A549 (cell line): ENCODE results near the gene WASF2. TPM values are rescaled to one million over a fixed set of nuclear protein-coding genes. Genes with fewer than 3 reads are reported as not detected.

Source experiments
- ATAC-seq, 2 experiments: fragments of 200-7000 bp in 1 of 2; fragments of >200 bp in 1 of 2; cut with Nextera tagmentation in 1 of 2; cut with Tn5 transposase in 1 of 2; 3 replicates each; pipeline versions ENCODE4 v1.8.0 to v1.9.1; 2018 to 2020; ENCODE audit warnings: mild to moderate bottlenecking in 1 of 2, moderate library complexity in 1 of 2
- CTCF ChIA-PET: fragments of 300-600 bp; sonication (Branson Sonifier 250); formaldehyde crosslinking; extraction: SDS; loops from one replicate; lab custom pipeline; 2021; ENCODE audit warnings: antibody characterized with exemption, inconsistent platforms; lab: Yijun Ruan, JAX
- POLR2A ChIA-PET: fragments of 350-600 bp; formaldehyde crosslinking; extraction: SDS; loops from one replicate; lab custom pipeline; 2021; ENCODE audit warnings: antibody characterized with exemption, inconsistent platforms; lab: Yijun Ruan, JAX
- DNase-seq, 2 experiments: peaks; one replicate each; pipeline versions ENCODE4 v3.0.0 to v3.0.0-alpha.2; 2011 to 2016; ENCODE audit warnings: low read depth in 1 of 2, low spot score in 1 of 2
- FAIRE-seq: peaks from 2 replicates; lab custom pipeline; 2011; peaks lifted over from hg19 to GRCh38; lab: Jason Lieb, UNC
- H3K27ac ChIP-seq, 2 experiments: fragments of >200 bp; sonication (Bioruptor Twin); formaldehyde crosslinking; 3 replicates each; pipeline ENCODE4 v1.5.1; 2016 to 2017
- H3K4me1 ChIP-seq: fragments of >200 bp; sonication (Bioruptor Twin); formaldehyde crosslinking; 3 replicates; pipeline ENCODE4 v1.6.1; 2016
- H3K4me2 ChIP-seq: fragments of >200 bp; sonication (Bioruptor Twin); formaldehyde crosslinking; 3 replicates; pipeline ENCODE4 v1.6.1; 2016
- H3K4me3 ChIP-seq: fragments of >200 bp; sonication (Bioruptor Twin); formaldehyde crosslinking; 3 replicates; pipeline ENCODE4 v1.5.1; 2016
- H3K9me3 ChIP-seq: fragments of >200 bp; sonication (Bioruptor Twin); formaldehyde crosslinking; 3 replicates; pipeline ENCODE4 v1.6.1; 2016
- ATOH8 ChIP-seq: fragments of 250-450 bp; sonication (Bioruptor Pico); IDR thresholded peaks from 2 replicates; pipeline ENCODE4 v1.5.0; 2020; ENCODE audit warnings: low read depth, mild to moderate bottlenecking, moderate library complexity
- CHD2 ChIP-seq: fragments of 150-350 bp; IDR thresholded peaks from 2 replicates; pipeline ENCODE4 v1.6.1; 2014; ENCODE audit warnings: low read length; ENCODE audit not compliant: partially characterized antibody
- E2F6 ChIP-seq: IDR thresholded peaks from 2 replicates; pipeline ENCODE4 v1.6.1; 2012; ENCODE audit warnings: low read depth, borderline replicate concordance
- ESRRA ChIP-seq: fragments of 150-350 bp; IDR thresholded peaks from 2 replicates; pipeline ENCODE4 v1.6.1; 2014; ENCODE audit warnings: mild to moderate bottlenecking, low read length, borderline replicate concordance
- HEYL ChIP-seq: fragments of 250-450 bp; sonication (Bioruptor Pico); IDR thresholded peaks from 2 replicates; pipeline ENCODE4 v1.8.0; 2021; ENCODE audit warnings: mild to moderate bottlenecking, moderate library complexity
- JUNB ChIP-seq: fragments of >200 bp; sonication (Bioruptor Twin); formaldehyde crosslinking; IDR thresholded peaks from 2 replicates; pipeline ENCODE4 v1.6.1; 2016
- KDM5A ChIP-seq: fragments of 200-600 bp; sonication (generic); IDR thresholded peaks from 2 replicates; pipeline ENCODE4 v1.6.1; 2016; ENCODE audit warnings: antibody characterized with exemption, mild to moderate bottlenecking
- MAFK ChIP-seq: fragments of 450-650 bp; IDR thresholded peaks from 2 replicates; pipeline ENCODE4 v1.6.1; 2014; ENCODE audit not compliant: partially characterized antibody
- MAZ ChIP-seq: fragments of 150-350 bp; IDR thresholded peaks from 2 replicates; pipeline ENCODE4 v1.6.1; 2014; ENCODE audit warnings: antibody characterized with exemption, low read depth, low read length, borderline replicate concordance
- NPAS2 ChIP-seq: fragments of 250-450 bp; sonication (Bioruptor Pico); IDR thresholded peaks from 2 replicates; pipeline ENCODE4 v1.8.0; 2022; ENCODE audit warnings: mild to moderate bottlenecking, moderate library complexity, borderline replicate concordance
- NR3C1 ChIP-seq: fragments of >200 bp; sonication (Bioruptor Twin); formaldehyde crosslinking; IDR thresholded peaks from 3 replicates; pipeline ENCODE4 v1.6.1; 2017
- RAD21 ChIP-seq, 2 experiments: fragments of >200 bp in 1 of 2; sonication (Bioruptor Twin) in 1 of 2; formaldehyde crosslinking in 1 of 2; IDR thresholded peaks in 1 of 2; conservative IDR thresholded peaks in 1 of 2; 2 replicates in 1 of 2; 3 replicates in 1 of 2; pipeline ENCODE4 v1.6.1; 2012 to 2018; ENCODE audit warnings: inconsistent platforms in 1 of 2
- RNF2 ChIP-seq: fragments of 200-600 bp; sonication (generic); IDR thresholded peaks from 2 replicates; pipeline ENCODE4 v1.6.1; 2016; ENCODE audit warnings: low read depth, mild to moderate bottlenecking, antibody characterized with exemption, moderate library complexity, borderline replicate concordance
- TP53 ChIP-seq: fragments of 250-450 bp; sonication (Bioruptor Pico); IDR thresholded peaks from 2 replicates; pipeline ENCODE4 v1.5.0; 2021; ENCODE audit warnings: mild to moderate bottlenecking, moderate library complexity
- ZC3H11A ChIP-seq: fragments of 450-650 bp; IDR thresholded peaks from 2 replicates; pipeline ENCODE4 v1.6.1; 2014; ENCODE audit warnings: antibody characterized with exemption, mild to moderate bottlenecking
- ZNF302 ChIP-seq: fragments of 250-450 bp; sonication (Bioruptor Pico); IDR thresholded peaks from 2 replicates; pipeline ENCODE4 v1.9.0; 2021; ENCODE audit warnings: inconsistent platforms, mild to moderate bottlenecking, moderate library complexity
- ZSCAN20 ChIP-seq: fragments of 250-450 bp; sonication (Bioruptor Pico); IDR thresholded peaks from 2 replicates; pipeline ENCODE4 v1.8.0; 2022; ENCODE audit warnings: mild to moderate bottlenecking, moderate library complexity
- WGBS: methylation state at CpG from one replicate; pipeline ENCODE4 v1.1.6; 2017; ENCODE audit errors: missing lambda C conversion rate; 5-methylcytosine and 5-hydroxymethylcytosine counted together
- polyA plus RNA-seq, 4 experiments: library from polyadenylated mRNA; depleted of rRNA in 3 of 4; stranded (reverse); fragments of >200 nt; fragmentation: RNase III in 1 of 4; extraction: RNeasy Plus Mini Kit Qiagen cat#74134 plus additional on column Dnase treatment in 1 of 4; gene quantifications; 2 replicates in 3 of 4; 3 replicates in 1 of 4; pipeline ENCODE4 v1.2.3, GENCODE V29; 2011 to 2017
- TF ChIP-seq, protein P1 (sequence below): fragments of >200 bp; sonication (Bioruptor Twin); formaldehyde crosslinking; IDR thresholded peaks from 3 replicates; pipeline ENCODE4 v1.5.1; 2016
- TF ChIP-seq, protein P2 (sequence below): fragments of 250-450 bp; sonication (Bioruptor Pico); IDR thresholded peaks from 2 replicates; pipeline ENCODE4 v1.5.0; 2021; ENCODE audit warnings: mild to moderate bottlenecking, moderate library complexity, borderline replicate concordance

WASF2 gene
- polyA plus RNA-seq, 2 of the 4 experiments (the other 2 are of a cell fraction): 22.7 to 44.9 TPM

- WGBS: 89% methylated on average over 21 of the region's 24 CpGs
- no peaks in the 10 kb centered on the region for H3K9me3 ChIP-seq
- ChIA-PET CTCF (interaction anchor here (0.9 to 4.6 kb wide), 7 partner anchors 13 to 205 kb away, joined by 3 to 13 read pairs (median 3); no protein-coding TSS in a partner anchor), POLR2A (no interaction called here)
- no peak overlapping the region for H3K4me3 ChIP-seq
- FAIRE-seq (no peak), DNase-seq (peak in 1 of 2 experiments; percentile 25), ATAC-seq (peak in 1 of 2 experiments; percentile 24; a peak in 2 of 6 replicates)
- H3K4me1 ChIP-seq: peaks cover 10% of the 10 kb centered on the region; the same call in 1 of the 3 replicates
- H3K4me2 ChIP-seq: no peak overlapping the region
- no peak overlapping the region for H3K27ac ChIP-seq
- TF ChIP-seq NR3C1 (no peak), RAD21 (conservative IDR thresholded peaks at IDR 0.05 in 1 of 2, IDR thresholded peaks at IDR 0.05 in 1 of 2) (peak in 1 of 2 experiments; percentile 29; a peak in 1 of 5 replicates)
These were observed 86.8 kb downstream of the WASF2 start for GRCh38 chr1:27403065-27403726.

- TF ChIP-seq KDM5A: no peak
- TF ChIP-seq RAD21 (conservative IDR thresholded peaks at IDR 0.05 in 1 of 2, IDR thresholded peaks at IDR 0.05 in 1 of 2): peak; percentile 11 to 50; a peak in 1 of 5 replicates
- no peak for TF ChIP-seq ZNF302 (CRISPR knock-in tag)
- TF ChIP-seq TP53 (CRISPR knock-in tag): no peak
- TF ChIP-seq, protein P1, sequence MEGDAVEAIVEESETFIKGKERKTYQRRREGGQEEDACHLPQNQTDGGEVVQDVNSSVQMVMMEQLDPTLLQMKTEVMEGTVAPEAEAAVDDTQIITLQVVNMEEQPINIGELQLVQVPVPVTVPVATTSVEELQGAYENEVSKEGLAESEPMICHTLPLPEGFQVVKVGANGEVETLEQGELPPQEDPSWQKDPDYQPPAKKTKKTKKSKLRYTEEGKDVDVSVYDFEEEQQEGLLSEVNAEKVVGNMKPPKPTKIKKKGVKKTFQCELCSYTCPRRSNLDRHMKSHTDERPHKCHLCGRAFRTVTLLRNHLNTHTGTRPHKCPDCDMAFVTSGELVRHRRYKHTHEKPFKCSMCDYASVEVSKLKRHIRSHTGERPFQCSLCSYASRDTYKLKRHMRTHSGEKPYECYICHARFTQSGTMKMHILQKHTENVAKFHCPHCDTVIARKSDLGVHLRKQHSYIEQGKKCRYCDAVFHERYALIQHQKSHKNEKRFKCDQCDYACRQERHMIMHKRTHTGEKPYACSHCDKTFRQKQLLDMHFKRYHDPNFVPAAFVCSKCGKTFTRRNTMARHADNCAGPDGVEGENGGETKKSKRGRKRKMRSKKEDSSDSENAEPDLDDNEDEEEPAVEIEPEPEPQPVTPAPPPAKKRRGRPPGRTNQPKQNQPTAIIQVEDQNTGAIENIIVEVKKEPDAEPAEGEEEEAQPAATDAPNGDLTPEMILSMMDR: 0 out of 3 replicates have a peak, but pooled peaks have one; percentile 14
- TF ChIP-seq, protein P2, sequence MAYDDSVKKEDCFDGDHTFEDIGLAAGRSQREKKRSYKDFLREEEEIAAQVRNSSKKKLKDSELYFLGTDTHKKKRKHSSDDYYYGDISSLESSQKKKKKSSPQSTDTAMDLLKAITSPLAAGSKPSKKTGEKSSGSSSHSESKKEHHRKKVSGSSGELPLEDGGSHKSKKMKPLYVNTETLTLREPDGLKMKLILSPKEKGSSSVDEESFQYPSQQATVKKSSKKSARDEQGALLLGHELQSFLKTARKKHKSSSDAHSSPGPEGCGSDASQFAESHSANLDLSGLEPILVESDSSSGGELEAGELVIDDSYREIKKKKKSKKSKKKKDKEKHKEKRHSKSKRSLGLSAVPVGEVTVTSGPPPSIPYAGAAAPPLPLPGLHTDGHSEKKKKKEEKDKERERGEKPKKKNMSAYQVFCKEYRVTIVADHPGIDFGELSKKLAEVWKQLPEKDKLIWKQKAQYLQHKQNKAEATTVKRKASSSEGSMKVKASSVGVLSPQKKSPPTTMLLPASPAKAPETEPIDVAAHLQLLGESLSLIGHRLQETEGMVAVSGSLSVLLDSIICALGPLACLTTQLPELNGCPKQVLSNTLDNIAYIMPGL (CRISPR knock-in tag): no peak
- no peak for TF ChIP-seq MAFK
- no peak for TF ChIP-seq JUNB
- no peak for TF ChIP-seq ZC3H11A
- TF ChIP-seq CHD2: no peak
- no peak for TF ChIP-seq HEYL (CRISPR knock-in tag)
- TF ChIP-seq ZSCAN20: no peak
- TF ChIP-seq NPAS2 (CRISPR knock-in tag): no peak
- TF ChIP-seq ESRRA: no peak
- no peak for TF ChIP-seq RNF2
- TF ChIP-seq E2F6: no peak
- TF ChIP-seq ATOH8 (CRISPR knock-in tag): no peak
- TF ChIP-seq MAZ: no peak
- FAIRE-seq (no peak), DNase-seq (peak in 1 of 2 experiments; percentile 54), ATAC-seq (peak; percentile 43 to 63; a peak in 4 of 6 replicates)
- WGBS: 57% methylated on average over 8 of the region's 8 CpGs
- POLR2A ChIA-PET: no interaction called here
- H3K9me3 ChIP-seq: no peaks in the 10 kb centered on the region
- peaks cover 10% of the 10 kb centered on the region; the same call in 1 of the 3 replicates for H3K4me1 ChIP-seq
- no peak overlapping the region for H3K27ac ChIP-seq
- H3K4me2 ChIP-seq: no peak overlapping the region
- no peak overlapping the region for H3K4me3 ChIP-seq
- CTCF ChIA-PET: interaction anchor here (0.7 to 9.6 kb wide), 8 partner anchors 12 to 206 kb away, joined by 3 to 158 read pairs (median 4); no protein-coding TSS in a partner anchor
These were observed 87.6 kb downstream of the WASF2 start for GRCh38 chr1:27402349-27402754.
